ENCODE results near the gene RAB38.
A peak's percentile ranks its signal among the peaks of the same experiment; 100 is the strongest.

RAB38 gene

GRCh38 chr11:88174709-88175568 is at the start of gene RAB38:
RAB38 (minus strand) TSS chr11:88175443; CDS start chr11:88175384, 59 bp downstream.
- peak in 1 of 2 donors; percentile 7 for DNase-seq (ENCODE audit: low read depth in 2 of 2)

GRCh38 chr11:88213406-88213805 is 38.2 kb upstream of the RAB38 start:
- no peak for DNase-seq (ENCODE audit: low read depth in 2 of 2)

GRCh38 chr11:88212300-88212699 is 37.1 kb upstream of the RAB38 start:
- DNase-seq (ENCODE audit: low read depth in 2 of 2), result no peak

GRCh38 chr11:88208745-88209144 is 33.5 kb upstream of the RAB38 start:
- no peak for DNase-seq (ENCODE audit: low read depth in 2 of 2)

GRCh38 chr11:88206751-88207150 is 31.5 kb upstream of the RAB38 start:
- no peak for DNase-seq (ENCODE audit: low read depth in 2 of 2)

GRCh38 chr11:88204353-88204752 is 29.1 kb upstream of the RAB38 start:
- DNase-seq (ENCODE audit: low read depth in 2 of 2), result no peak

GRCh38 chr11:88203604-88204003 is 28.4 kb upstream of the RAB38 start:
- DNase-seq (ENCODE audit: low read depth in 2 of 2), result no peak

GRCh38 chr11:88202498-88202897 is 27.3 kb upstream of the RAB38 start:
- DNase-seq (ENCODE audit: low read depth in 2 of 2), result no peak

GRCh38 chr11:88196393-88196792 is 21.1 kb upstream of the RAB38 start:
- DNase-seq (ENCODE audit: low read depth in 2 of 2), result no peak

GRCh38 chr11:88195908-88196307 is 20.7 kb upstream of the RAB38 start:
- no peak for DNase-seq (ENCODE audit: low read depth in 2 of 2)

GRCh38 chr11:88194990-88195389 is 19.7 kb upstream of the RAB38 start:
- DNase-seq (ENCODE audit: low read depth in 2 of 2), result no peak

- DNase-seq (ENCODE audit: low read depth in 2 of 2), result no peak
These were observed 18.0 kb upstream of the RAB38 start for GRCh38 chr11:88193278-88193677.

GRCh38 chr11:88188932-88189253 is 13.7 kb upstream of the RAB38 start:
- DNase-seq (ENCODE audit: low read depth in 2 of 2), result no peak

- no peak for DNase-seq (ENCODE audit: low read depth in 2 of 2)
These were observed 13.1 kb upstream of the RAB38 start for GRCh38 chr11:88188251-88188931.

- DNase-seq (ENCODE audit: low read depth in 2 of 2), result no peak
These were observed 8.0 kb upstream of the RAB38 start for GRCh38 chr11:88183233-88183632.

GRCh38 chr11:88181776-88182175 is 6.5 kb upstream of the RAB38 start:
- no peak for DNase-seq (ENCODE audit: low read depth in 2 of 2)

GRCh38 chr11:88179971-88180629 is 4.9 kb upstream of the RAB38 start:
- DNase-seq (ENCODE audit: low read depth in 2 of 2), result no peak

- no peak for DNase-seq (ENCODE audit: low read depth in 2 of 2)
These were observed 3.9 kb upstream of the RAB38 start for GRCh38 chr11:88179141-88179540.

GRCh38 chr11:88178191-88178590 is 2.9 kb upstream of the RAB38 start:
- DNase-seq (ENCODE audit: low read depth in 2 of 2), result no peak

- DNase-seq (ENCODE audit: low read depth in 2 of 2), result no peak
These were observed 379 bp upstream of the RAB38 start for GRCh38 chr11:88175569-88176075.

GRCh38 chr11:88173956-88174355 is 1.3 kb downstream of the RAB38 start:
- DNase-seq (ENCODE audit: low read depth in 2 of 2), result no peak

GRCh38 chr11:88171982-88172381 is 3.3 kb downstream of the RAB38 start:
- no peak for DNase-seq (ENCODE audit: low read depth in 2 of 2)

- DNase-seq (ENCODE audit: low read depth in 2 of 2), result no peak
These were observed 4.6 kb downstream of the RAB38 start for GRCh38 chr11:88170673-88171072.

All from activated CD8-positive, alpha-beta memory T cell treated with anti-CD3 and anti-CD28 coated beads for 4 hours (primary cell).